ENCODE data around the gene RAP2C. TPM values are rescaled to one million over a fixed set of nuclear protein-coding genes. Genes with fewer than 3 reads are reported as not detected.
"Not testable (repeated sequence)": the region's sequence is repeated elsewhere in the genome, so short reads cannot be mapped to it uniquely, and the experiment has no call there.

The RAP2C gene
- total RNA-seq, 1 donor from 2014 or later: 32.3 TPM

- no peak for DNase-seq (ENCODE audit: low spot score)
Measured at GRCh38 chrX:132200976-132201375, 18.3 kb downstream of the RAP2C start.

GRCh38 chrX:132199941-132200340, 19.3 kb downstream of the RAP2C start:
- no peak for DNase-seq (ENCODE audit: low spot score)

GRCh38 chrX:132193872-132194574, 25.2 kb downstream of the RAP2C start:
- DNase-seq (ENCODE audit: low spot score): no peak

- no peak for DNase-seq (ENCODE audit: low spot score)
Measured at GRCh38 chrX:132191938-132192337, 27.3 kb downstream of the RAP2C start.

GRCh38 chrX:132188175-132188574, 31.1 kb downstream of the RAP2C start:
- no peak for DNase-seq (ENCODE audit: low spot score)

- DNase-seq (ENCODE audit: low spot score): no peak
Measured at GRCh38 chrX:132187451-132187850, 31.8 kb downstream of the RAP2C start.

- no peak for DNase-seq (ENCODE audit: low spot score)
Measured at GRCh38 chrX:132184871-132185270, 34.4 kb downstream of the RAP2C start.

- DNase-seq (ENCODE audit: low spot score): no peak
Measured at GRCh38 chrX:132181364-132181763, 37.9 kb downstream of the RAP2C start.

GRCh38 chrX:132180929-132181328, 38.3 kb downstream of the RAP2C start:
- DNase-seq (ENCODE audit: low spot score): no peak

- no peak for DNase-seq (ENCODE audit: low spot score)
Measured at GRCh38 chrX:132173647-132174046, 45.6 kb downstream of the RAP2C start.

GRCh38 chrX:132171881-132172280, 47.4 kb downstream of the RAP2C start:
- DNase-seq (ENCODE audit: low spot score): peak; percentile 26

- no peak for DNase-seq (ENCODE audit: low spot score)
Measured at GRCh38 chrX:132171478-132171877, 47.8 kb downstream of the RAP2C start.

- DNase-seq (ENCODE audit: low spot score): no peak
Measured at GRCh38 chrX:132169554-132169953, 49.7 kb downstream of the RAP2C start.

- no peak for DNase-seq (ENCODE audit: low spot score)
Measured at GRCh38 chrX:132165651-132166050, 53.6 kb downstream of the RAP2C start.

- DNase-seq (ENCODE audit: low spot score): no peak
Measured at GRCh38 chrX:132165005-132165404, 54.2 kb downstream of the RAP2C start.

GRCh38 chrX:132163094-132163493, 56.2 kb downstream of the RAP2C start:
- DNase-seq (ENCODE audit: low spot score): not testable (repeated sequence)

GRCh38 chrX:132153166-132153565, 66.1 kb downstream of the RAP2C start:
- DNase-seq (ENCODE audit: low spot score): no peak

Other genes starting within 250 kb of the RAP2C start
- 18.8 TPM for gene STK26, start 196.1 kb downstream of the RAP2C start, total RNA-seq (ENCODE audit: insufficient read depth, low replicate concordance)
- gene FRMD7, start 91.4 kb downstream of the RAP2C start, total RNA-seq (ENCODE audit: insufficient read depth, low replicate concordance): 0.48 TPM